Calu3 (cell line): Measurements from ENCODE around the gene RAP1GAP. TPM values are rescaled to one million over a fixed set of nuclear protein-coding genes. Genes with fewer than 3 reads are reported as not detected.

Source experiments
- BruUV-seq: library from RNA; stranded (reverse); fragments of 400-500 nt; replicated peaks from 2 replicates; lab custom pipeline; 2021; lab: Mats Ljungman, UMichigan
- CTCF ChIA-PET: fragments of 300-600 bp; sonication (Branson Sonifier 250); formaldehyde crosslinking; loops from one replicate; lab custom pipeline; 2022; ENCODE audit warnings: antibody characterized with exemption; lab: Charles Lee
- DNase-seq: peaks from one replicate; pipeline ENCODE4 v3.0.0; 2022
- H3K27ac Mint-ChIP-seq: one replicate; pipeline ENCODE4 v1.8.0; 2022; ENCODE audit warnings: mixed read lengths; ENCODE audit not compliant: unreplicated experiment
- H3K27me3 Mint-ChIP-seq: one replicate; pipeline ENCODE4 v1.8.0; 2022; ENCODE audit warnings: mixed read lengths; ENCODE audit not compliant: unreplicated experiment
- H3K36me3 Mint-ChIP-seq: one replicate; pipeline ENCODE4 v1.8.0; 2022; ENCODE audit warnings: mild to moderate bottlenecking, moderate library complexity, mixed read lengths; ENCODE audit not compliant: insufficient read depth, unreplicated experiment
- H3K4me1 Mint-ChIP-seq: one replicate; pipeline ENCODE4 v1.8.0; 2022; ENCODE audit warnings: mild to moderate bottlenecking, low read depth, mixed read lengths; ENCODE audit not compliant: unreplicated experiment
- H3K4me3 Mint-ChIP-seq: one replicate; pipeline ENCODE4 v1.8.0; 2022; ENCODE audit warnings: mild to moderate bottlenecking, low read depth, moderate library complexity, mixed read lengths; ENCODE audit not compliant: unreplicated experiment
- H3K9me3 Mint-ChIP-seq: one replicate; pipeline ENCODE4 v1.8.0; 2022; ENCODE audit warnings: low read depth, mixed read lengths; ENCODE audit not compliant: unreplicated experiment
- CTCF ChIP-seq: fragments of 200-600 bp; IDR thresholded peaks from one replicate; pipeline ENCODE4 v1.8.0; 2022; ENCODE audit warnings: antibody characterized with exemption; ENCODE audit not compliant: unreplicated experiment
- intact Hi-C: fragments of 100-400 bp; cut with micrococcal nuclease; formaldehyde crosslinking; loops from one replicate; pipeline ENCODE4 v1.10.0; 2022; ENCODE audit not compliant: unreplicated experiment
- total RNA-seq: library from RNA; stranded (reverse); gene quantifications from 2 replicates; pipeline ENCODE4 v1.2.3, GENCODE V29; 2022

RAP1GAP gene
- total RNA-seq, 1 experiment from 2014 or later: 23.8 TPM

GRCh38 chr1:21702780-21703179 lies 33.6 kb upstream of the RAP1GAP start:
- BruUV-seq: no TSS peak
- no peak for TF ChIP-seq CTCF
- H3K27me3 Mint-ChIP-seq: no peaks in the 10 kb centered on the region
- CTCF ChIA-PET: interaction anchor here (0.6 kb wide), 1 partner anchor 383 kb away, joined by 3 read pairs; no protein-coding TSS in a partner anchor
- no peaks in the 10 kb centered on the region for H3K9me3 Mint-ChIP-seq
- H3K4me3 Mint-ChIP-seq: no peak overlapping the region
- peaks cover 36% of the 10 kb centered on the region for H3K36me3 Mint-ChIP-seq
- no peak overlapping the region for H3K27ac Mint-ChIP-seq
- no peaks in the 10 kb centered on the region for H3K4me1 Mint-ChIP-seq
- DNase-seq: no peak
- intact Hi-C loops: no loop called here

- TF ChIP-seq CTCF: no peak
- peaks cover 35% of the 10 kb centered on the region for H3K36me3 Mint-ChIP-seq
- no peak overlapping the region for H3K4me3 Mint-ChIP-seq
- H3K27me3 Mint-ChIP-seq: no peaks in the 10 kb centered on the region
- DNase-seq: no peak
- no peaks in the 10 kb centered on the region for H3K4me1 Mint-ChIP-seq
- H3K27ac Mint-ChIP-seq: no peak overlapping the region
- intact Hi-C loops: no loop called here
- CTCF ChIA-PET: interaction anchor here (0.7 kb wide), 1 partner anchor 156 kb away, joined by 3 read pairs; no protein-coding TSS in a partner anchor
- BruUV-seq: no TSS peak
- no peaks in the 10 kb centered on the region for H3K9me3 Mint-ChIP-seq
These were observed 32.2 kb upstream of the RAP1GAP start for GRCh38 chr1:21701401-21701800.

- intact Hi-C loops: no loop called here
- no TSS peak for BruUV-seq
- peaks cover 24% of the 10 kb centered on the region for H3K36me3 Mint-ChIP-seq
- H3K27ac Mint-ChIP-seq: no peak overlapping the region
- H3K9me3 Mint-ChIP-seq: no peaks in the 10 kb centered on the region
- no peaks in the 10 kb centered on the region for H3K4me1 Mint-ChIP-seq
- TF ChIP-seq CTCF: no peak
- no peak for DNase-seq
- no peak overlapping the region for H3K4me3 Mint-ChIP-seq
- H3K27me3 Mint-ChIP-seq: no peaks in the 10 kb centered on the region
- CTCF ChIA-PET: no interaction called here
These were observed 30.9 kb upstream of the RAP1GAP start for GRCh38 chr1:21700094-21700493.

GRCh38 chr1:21696931-21697330 lies 27.8 kb upstream of the RAP1GAP start:
- BruUV-seq: no TSS peak
- no peak overlapping the region for H3K27ac Mint-ChIP-seq
- H3K27me3 Mint-ChIP-seq: no peaks in the 10 kb centered on the region
- CTCF ChIA-PET: no interaction called here
- H3K9me3 Mint-ChIP-seq: no peaks in the 10 kb centered on the region
- intact Hi-C loops: no loop called here
- peaks cover 21% of the 10 kb centered on the region for H3K36me3 Mint-ChIP-seq
- no peaks in the 10 kb centered on the region for H3K4me1 Mint-ChIP-seq
- no peak for TF ChIP-seq CTCF
- DNase-seq: no peak
- no peak overlapping the region for H3K4me3 Mint-ChIP-seq
